Gastrocnemius medialis (tissue), 4 donors: ENCODE data around the gene DMRTC1.
"Not testable (repeated sequence)": the region's sequence is repeated elsewhere in the genome, so short reads cannot be mapped to it uniquely, and the experiment has no call there.

Source experiments
- CTCF ChIP-seq, 5 experiments: fragments of 450-650 bp in 3 of 5; fragments of 200-600 bp in 2 of 5; sonication (generic) in 2 of 5; IDR thresholded peaks in 4 of 5; conservative IDR thresholded peaks in 1 of 5; 1 replicate in 4 of 5; 2 replicates in 1 of 5; pipeline ENCODE4 v1.5.1; 2016 to 2019; ENCODE audit warnings: antibody characterized with exemption in 5 of 5, mild to moderate bottlenecking in 3 of 5, moderate library complexity in 3 of 5
- POLR2A ChIP-seq, 2 donors: fragments of 450-650 bp; IDR thresholded peaks; one replicate each; pipeline ENCODE4 v1.6.1; 2017; ENCODE audit warnings: antibody characterized with exemption in 2 of 2, mild to moderate bottlenecking in 2 of 2, moderate library complexity in 2 of 2

GRCh38 chrX:72943035-72943818 lies 410 bp downstream of the DMRTC1 start:
- TF ChIP-seq CTCF (IDR thresholded peaks at IDR 0.05 in 4 of 5, conservative IDR thresholded peaks at IDR 0.05 in 1 of 5); POLR2A (IDR thresholded peaks at IDR 0.05): not testable (repeated sequence)
